Mesothelial cell of epicardium (in vitro differentiated cells): ENCODE data around the gene TTC7B. TPM values are rescaled to one million over a fixed set of nuclear protein-coding genes. Genes with fewer than 3 reads are reported as not detected.
"Not testable (repeated sequence)": the region's sequence is repeated elsewhere in the genome, so short reads cannot be mapped to it uniquely, and the experiment has no call there.

Experiments used
- DNase-seq, 2 experiments: peaks; one replicate each; pipeline ENCODE4 v3.0.0; 2021; ENCODE audit warnings: low spot score in 2 of 2; ENCODE audit not compliant: unreplicated experiment in 2 of 2
- H3K27ac Mint-ChIP-seq: 2 replicates; pipeline ENCODE4 v1.8.0; 2021; ENCODE audit warnings: mixed read lengths
- H3K27me3 Mint-ChIP-seq: 2 replicates; pipeline ENCODE4 v1.8.0; 2021; ENCODE audit warnings: low read depth, mixed read lengths
- H3K36me3 Mint-ChIP-seq: 2 replicates; pipeline ENCODE4 v1.8.0; 2021; ENCODE audit warnings: mixed read lengths
- H3K4me1 Mint-ChIP-seq: 2 replicates; pipeline ENCODE4 v1.8.0; 2021; ENCODE audit warnings: mixed read lengths
- H3K4me3 Mint-ChIP-seq: 2 replicates; pipeline ENCODE4 v1.8.0; 2021; ENCODE audit warnings: mild to moderate bottlenecking, moderate library complexity, mixed read lengths
- H3K9me3 Mint-ChIP-seq: 2 replicates; pipeline ENCODE4 v1.8.0; 2021; ENCODE audit warnings: mixed read lengths
- total RNA-seq: library from RNA; stranded (reverse); gene quantifications from 3 replicates; pipeline ENCODE4 v1.2.1, GENCODE V29; 2021
- TF ChIP-seq, protein P1 (sequence below): fragments of 200-600 bp; sonication (generic); IDR thresholded peaks from one replicate; pipeline ENCODE4 v1.5.0; 2021; ENCODE audit warnings: antibody characterized with exemption; ENCODE audit not compliant: unreplicated experiment

TTC7B gene, protein sequence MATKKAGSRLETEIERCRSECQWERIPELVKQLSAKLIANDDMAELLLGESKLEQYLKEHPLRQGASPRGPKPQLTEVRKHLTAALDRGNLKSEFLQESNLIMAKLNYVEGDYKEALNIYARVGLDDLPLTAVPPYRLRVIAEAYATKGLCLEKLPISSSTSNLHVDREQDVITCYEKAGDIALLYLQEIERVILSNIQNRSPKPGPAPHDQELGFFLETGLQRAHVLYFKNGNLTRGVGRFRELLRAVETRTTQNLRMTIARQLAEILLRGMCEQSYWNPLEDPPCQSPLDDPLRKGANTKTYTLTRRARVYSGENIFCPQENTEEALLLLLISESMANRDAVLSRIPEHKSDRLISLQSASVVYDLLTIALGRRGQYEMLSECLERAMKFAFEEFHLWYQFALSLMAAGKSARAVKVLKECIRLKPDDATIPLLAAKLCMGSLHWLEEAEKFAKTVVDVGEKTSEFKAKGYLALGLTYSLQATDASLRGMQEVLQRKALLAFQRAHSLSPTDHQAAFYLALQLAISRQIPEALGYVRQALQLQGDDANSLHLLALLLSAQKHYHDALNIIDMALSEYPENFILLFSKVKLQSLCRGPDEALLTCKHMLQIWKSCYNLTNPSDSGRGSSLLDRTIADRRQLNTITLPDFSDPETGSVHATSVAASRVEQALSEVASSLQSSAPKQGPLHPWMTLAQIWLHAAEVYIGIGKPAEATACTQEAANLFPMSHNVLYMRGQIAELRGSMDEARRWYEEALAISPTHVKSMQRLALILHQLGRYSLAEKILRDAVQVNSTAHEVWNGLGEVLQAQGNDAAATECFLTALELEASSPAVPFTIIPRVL
- total RNA-seq = 46.0 to 56.5 TPM (median 48.9 TPM) in 3 replicates

DNA sequence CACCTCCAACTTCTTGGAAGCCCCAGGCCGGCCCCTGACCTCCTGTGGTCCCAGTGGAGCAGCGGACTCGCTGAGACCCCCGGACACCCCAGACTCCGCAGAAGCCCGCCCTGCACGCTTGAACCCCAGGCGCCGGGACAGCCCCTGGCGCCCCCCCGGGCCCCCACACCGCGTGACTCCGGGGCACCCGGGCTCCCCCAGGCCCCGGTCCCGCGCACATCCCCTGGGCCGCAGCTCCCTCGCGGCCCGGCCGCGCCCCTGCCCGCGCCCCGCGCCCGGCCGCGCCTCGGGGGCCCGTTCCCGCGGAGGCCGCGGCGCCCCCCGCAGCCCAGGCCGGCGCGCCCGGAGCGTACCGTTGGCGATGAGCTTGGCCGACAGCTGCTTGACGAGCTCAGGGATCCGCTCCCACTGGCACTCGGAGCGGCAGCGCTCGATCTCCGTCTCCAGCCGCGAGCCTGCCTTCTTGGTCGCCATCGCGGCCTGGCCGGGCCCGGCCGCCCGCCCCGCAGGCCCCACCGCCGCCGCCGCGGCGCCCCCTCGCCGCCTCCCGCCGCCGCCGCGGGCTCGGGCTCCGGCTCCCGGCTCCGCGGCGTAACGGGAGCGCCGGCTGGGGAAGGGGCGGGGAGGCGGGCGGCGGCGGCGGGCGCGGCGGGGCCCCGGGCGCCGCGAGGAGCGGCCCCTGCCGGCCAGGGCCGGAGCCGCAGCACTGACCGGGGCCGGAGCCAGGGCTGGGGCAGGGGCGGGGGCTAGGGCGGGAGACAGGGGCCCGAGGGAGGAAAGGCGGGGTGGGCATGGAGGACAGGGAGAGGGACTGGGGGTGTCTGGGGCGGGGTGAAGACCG, at the start of gene TTC7B:
Gene TTC7B, minus strand, starts transcription at position 609 of the 841 bp plus-strand sequence. Its CDS starts 135 bp downstream, at position 474.
- TF ChIP-seq, protein P1, sequence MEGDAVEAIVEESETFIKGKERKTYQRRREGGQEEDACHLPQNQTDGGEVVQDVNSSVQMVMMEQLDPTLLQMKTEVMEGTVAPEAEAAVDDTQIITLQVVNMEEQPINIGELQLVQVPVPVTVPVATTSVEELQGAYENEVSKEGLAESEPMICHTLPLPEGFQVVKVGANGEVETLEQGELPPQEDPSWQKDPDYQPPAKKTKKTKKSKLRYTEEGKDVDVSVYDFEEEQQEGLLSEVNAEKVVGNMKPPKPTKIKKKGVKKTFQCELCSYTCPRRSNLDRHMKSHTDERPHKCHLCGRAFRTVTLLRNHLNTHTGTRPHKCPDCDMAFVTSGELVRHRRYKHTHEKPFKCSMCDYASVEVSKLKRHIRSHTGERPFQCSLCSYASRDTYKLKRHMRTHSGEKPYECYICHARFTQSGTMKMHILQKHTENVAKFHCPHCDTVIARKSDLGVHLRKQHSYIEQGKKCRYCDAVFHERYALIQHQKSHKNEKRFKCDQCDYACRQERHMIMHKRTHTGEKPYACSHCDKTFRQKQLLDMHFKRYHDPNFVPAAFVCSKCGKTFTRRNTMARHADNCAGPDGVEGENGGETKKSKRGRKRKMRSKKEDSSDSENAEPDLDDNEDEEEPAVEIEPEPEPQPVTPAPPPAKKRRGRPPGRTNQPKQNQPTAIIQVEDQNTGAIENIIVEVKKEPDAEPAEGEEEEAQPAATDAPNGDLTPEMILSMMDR = no peak
- Mint-ChIP-seq H3K36me3 (no peaks in the 10 kb centered on the region), H3K27me3 (no peaks in the 10 kb centered on the region)

DNA sequence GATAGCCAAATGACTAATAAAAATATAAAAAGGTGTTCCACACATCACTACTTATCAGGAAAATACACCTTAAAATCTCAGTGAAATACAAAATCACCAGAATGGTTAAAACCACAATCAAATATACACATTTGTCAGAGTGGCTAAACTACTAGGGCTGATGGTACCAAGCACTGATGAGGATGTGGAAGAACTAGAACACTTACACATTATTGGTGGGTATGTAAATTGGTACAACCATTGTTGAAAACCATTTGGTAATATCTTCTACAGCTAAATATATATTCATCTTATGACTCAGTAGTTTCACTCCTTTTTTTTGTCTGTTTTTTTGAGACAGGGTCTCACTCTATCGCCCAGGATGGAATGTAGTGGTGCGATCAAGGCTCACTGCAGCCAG, 48.5 kb upstream of the TTC7B start:
- H3K9me3 Mint-ChIP-seq = peaks cover 3% of the 10 kb centered on the region
- no peaks in the 10 kb centered on the region for H3K36me3 Mint-ChIP-seq
- TF ChIP-seq, protein P1 = no peak
- no peak for DNase-seq
- no peaks in the 10 kb centered on the region for H3K4me1 Mint-ChIP-seq
- H3K4me3 Mint-ChIP-seq = no peak overlapping the region
- no peak overlapping the region for H3K27ac Mint-ChIP-seq
- no peaks in the 10 kb centered on the region for H3K27me3 Mint-ChIP-seq

More for the DNA sequence above, at the start of gene TTC7B:
- H3K27ac Mint-ChIP-seq = peak within 1 kb of the TSS; percentile 80
- peaks cover 26% of the 10 kb centered on the region for H3K4me1 Mint-ChIP-seq
- peak; percentile 40 to 57 for DNase-seq
- H3K4me3 Mint-ChIP-seq = peak within 1 kb of the TSS; percentile 77
- no peaks in the 10 kb centered on the region for H3K9me3 Mint-ChIP-seq

DNA sequence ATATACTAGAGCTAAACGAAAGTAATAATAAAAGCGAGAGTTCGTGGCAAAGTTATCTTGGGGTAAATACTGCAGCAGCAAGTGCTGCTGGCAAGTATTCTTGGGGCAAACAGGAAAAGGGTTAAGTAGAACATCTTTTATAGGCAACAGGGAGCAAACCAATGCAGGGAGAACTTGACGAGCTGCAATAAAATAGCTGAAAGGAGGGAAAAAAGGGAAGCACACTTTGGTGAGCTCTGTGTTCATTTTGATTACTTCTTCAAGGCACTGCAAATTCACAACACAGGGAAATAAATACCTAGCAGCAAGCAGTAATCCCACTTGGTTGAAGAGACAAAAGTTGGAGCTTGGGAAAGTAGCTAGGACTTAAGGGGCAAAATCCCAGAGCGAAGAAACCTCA, 42.3 kb upstream of the TTC7B start:
- Mint-ChIP-seq H3K4me1 (no peaks in the 10 kb centered on the region), H3K27ac (no peak overlapping the region), H3K4me3 (no peak overlapping the region), H3K36me3 (no peaks in the 10 kb centered on the region), H3K9me3 (no peaks in the 10 kb centered on the region), H3K27me3 (no peaks in the 10 kb centered on the region)
- TF ChIP-seq, protein P1 = no peak
- no peak for DNase-seq

DNA sequence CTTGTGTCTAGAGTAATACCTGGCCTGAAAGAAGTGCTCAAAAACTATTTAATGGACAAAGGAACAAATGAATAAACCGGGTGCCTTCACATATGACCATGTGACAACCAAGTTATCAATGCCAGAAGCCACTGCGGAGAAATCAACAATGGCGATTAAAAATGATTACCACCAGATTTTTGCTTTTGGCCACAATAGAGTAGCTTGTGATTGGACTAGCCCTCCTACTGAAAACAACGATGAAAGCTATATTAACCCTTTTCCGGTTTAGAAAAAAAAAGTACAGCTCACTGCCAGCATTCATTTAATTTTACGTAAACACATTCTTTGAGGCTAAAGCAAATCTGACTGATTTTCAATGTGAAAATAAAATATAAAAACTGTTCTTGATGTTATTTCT, 41.6 kb upstream of the TTC7B start:
- H3K4me1 Mint-ChIP-seq = no peaks in the 10 kb centered on the region

DNA sequence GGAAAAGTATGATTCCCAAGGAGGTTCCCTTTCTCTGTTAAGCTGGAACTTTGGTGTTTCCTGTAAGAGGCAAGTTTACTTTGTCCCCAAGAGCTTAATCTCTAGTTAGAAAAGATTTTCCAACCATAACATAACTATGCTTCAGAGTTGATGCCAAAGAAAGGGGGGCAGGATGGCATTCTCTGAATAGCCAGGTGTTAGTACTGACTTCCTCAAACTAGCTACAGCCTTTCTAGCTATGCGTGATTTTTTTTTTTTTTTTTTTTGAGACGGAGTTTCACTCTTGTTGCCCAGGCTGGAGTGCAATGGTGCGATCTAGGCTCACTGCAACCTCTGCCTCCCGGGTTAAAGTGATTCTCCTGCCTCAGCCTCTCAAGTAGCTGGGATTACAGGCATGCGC, 39.9 kb upstream of the TTC7B start:
- not testable (repeated sequence) for H3K36me3 Mint-ChIP-seq, H3K27ac Mint-ChIP-seq, H3K27me3 Mint-ChIP-seq, H3K9me3 Mint-ChIP-seq, DNase-seq, H3K4me1 Mint-ChIP-seq, H3K4me3 Mint-ChIP-seq

More for the DNA sequence above, 41.6 kb upstream of the TTC7B start:
- DNase-seq = no peak
- no peaks in the 10 kb centered on the region for H3K27me3 Mint-ChIP-seq
- no peaks in the 10 kb centered on the region for H3K36me3 Mint-ChIP-seq
- H3K27ac Mint-ChIP-seq = no peak overlapping the region
- TF ChIP-seq, protein P1 = no peak
- no peaks in the 10 kb centered on the region for H3K9me3 Mint-ChIP-seq
- no peak overlapping the region for H3K4me3 Mint-ChIP-seq
